MM.1S (cell line): ENCODE data around the gene BEX3.

Source experiments
- DNase-seq: peaks from one replicate; pipeline ENCODE4 v3.0.0-alpha.2; 2015
- H2AFZ ChIP-seq: fragments of 300-600 bp; sonication (generic); 2 replicates; pipeline ENCODE4 v1.6.0; 2016; ENCODE audit warnings: antibody characterized with exemption, low read length
- H3F3A ChIP-seq: fragments of 300-600 bp; sonication (generic); 2 replicates; pipeline ENCODE4 v1.6.1; 2016; ENCODE audit warnings: mild to moderate bottlenecking, antibody characterized with exemption, low read length, moderate library complexity, mixed read lengths; ENCODE audit not compliant: insufficient read depth
- H3K27ac ChIP-seq: fragments of 300-600 bp; sonication (generic); 2 replicates; pipeline ENCODE4 v1.5.1; 2016; ENCODE audit warnings: mild to moderate bottlenecking, low read length
- H3K27me3 ChIP-seq: fragments of 300-600 bp; sonication (generic); replicated peaks from 2 replicates; pipeline ENCODE4 v1.6.0; 2016; ENCODE audit warnings: low read length; ENCODE audit not compliant: insufficient read depth
- H3K36me3 ChIP-seq: fragments of 300-600 bp; sonication (generic); replicated peaks from 2 replicates; pipeline ENCODE4 v1.6.1; 2016; ENCODE audit warnings: mild to moderate bottlenecking, low read length, mixed read lengths; ENCODE audit not compliant: insufficient read depth
- H3K4me1 ChIP-seq: fragments of 300-600 bp; sonication (generic); 2 replicates; pipeline ENCODE4 v1.6.1; 2016; ENCODE audit warnings: low read length, mixed read lengths
- H3K4me2 ChIP-seq: fragments of 300-600 bp; sonication (generic); 2 replicates; pipeline ENCODE4 v1.6.0; 2016; ENCODE audit warnings: low read depth, low read length
- H3K4me3 ChIP-seq: fragments of 300-600 bp; sonication (generic); 2 replicates; pipeline ENCODE4 v1.5.1; 2016; ENCODE audit warnings: low read length, mixed read lengths
- H3K79me2 ChIP-seq: fragments of 300-600 bp; sonication (generic); 2 replicates; pipeline ENCODE4 v1.6.1; 2016; ENCODE audit warnings: mixed run types, low read length, mixed read lengths
- H3K9ac ChIP-seq: fragments of 300-600 bp; sonication (generic); 2 replicates; pipeline ENCODE4 v1.6.1; 2016; ENCODE audit warnings: low read length, mixed read lengths
- H3K9me2 ChIP-seq: fragments of 300-600 bp; sonication (generic); replicated peaks from 2 replicates; pipeline ENCODE4 v1.6.1; 2016; ENCODE audit warnings: mild to moderate bottlenecking, low read length, mixed read lengths; ENCODE audit not compliant: insufficient read depth
- H3K9me3 ChIP-seq: fragments of 300-600 bp; sonication (generic); replicated peaks from 2 replicates; pipeline ENCODE4 v1.6.1; 2016; ENCODE audit warnings: mild to moderate bottlenecking, low read length, mixed read lengths; ENCODE audit not compliant: insufficient read depth
- H4K20me1 ChIP-seq: fragments of 300-600 bp; sonication (generic); 2 replicates; pipeline ENCODE4 v1.6.1; 2016; ENCODE audit warnings: mild to moderate bottlenecking, low read length, moderate library complexity, mixed read lengths; ENCODE audit not compliant: insufficient read depth
- CTCF ChIP-seq: fragments of 300-600 bp; sonication (generic); IDR thresholded peaks from 2 replicates; pipeline ENCODE4 v1.5.1; 2016; ENCODE audit warnings: antibody characterized with exemption, low read length, mixed read lengths
- EZH2 ChIP-seq: fragments of 300-600 bp; sonication (generic); optimal IDR thresholded peaks from 2 replicates; pipeline ENCODE3; 2017; ENCODE audit warnings: low read depth, mild to moderate bottlenecking, antibody characterized with exemption, low read length, mixed read lengths
- EZH2phosphoT487 ChIP-seq: fragments of 300-600 bp; sonication (generic); IDR thresholded peaks from 2 replicates; pipeline ENCODE4 v1.6.1; 2018; ENCODE audit warnings: antibody characterized with exemption, low read length

The BEX3 gene

GRCh38 chrX:103417370-103417769 lies 41.0 kb downstream of the BEX3 start:
- no peak overlapping the region for H3K4me2 ChIP-seq
- no peak overlapping the region for H3K27ac ChIP-seq

GRCh38 chrX:103417933-103418332 lies 41.6 kb downstream of the BEX3 start:
- Histone ChIP-seq H3K9ac (no peak overlapping the region), H3K27ac (no peak overlapping the region), H3K4me2 (no peak overlapping the region), H3K9me3 (no peaks in the 10 kb centered on the region), H3K4me3 (no peak overlapping the region), H2AFZ (no peak overlapping the region), H3K4me1 (no peaks in the 10 kb centered on the region), H3K79me2 (no peaks in the 10 kb centered on the region), H3K27me3 (no peaks in the 10 kb centered on the region), H4K20me1 (no peaks in the 10 kb centered on the region), H3F3A (no peaks in the 10 kb centered on the region), H3K36me3 (no peaks in the 10 kb centered on the region), H3K9me2 (no peaks in the 10 kb centered on the region)
- TF ChIP-seq EZH2 (no peak), CTCF (no peak), EZH2phosphoT487 (no peak)
- DNase-seq: no peak

More at GRCh38 chrX:103417370-103417769, 41.0 kb downstream of the BEX3 start:
- no peaks in the 10 kb centered on the region for H3K79me2 ChIP-seq
- DNase-seq: no peak
- H4K20me1 ChIP-seq: no peaks in the 10 kb centered on the region
- H3K4me1 ChIP-seq: no peaks in the 10 kb centered on the region
- H3K4me3 ChIP-seq: no peak overlapping the region
- H3F3A ChIP-seq: no peaks in the 10 kb centered on the region
- no peaks in the 10 kb centered on the region for H3K9me3 ChIP-seq
- TF ChIP-seq EZH2phosphoT487: no peak
- TF ChIP-seq CTCF: no peak
- TF ChIP-seq EZH2: no peak
- no peak overlapping the region for H3K9ac ChIP-seq
- no peaks in the 10 kb centered on the region for H3K27me3 ChIP-seq
- no peaks in the 10 kb centered on the region for H3K9me2 ChIP-seq
- no peak overlapping the region for H2AFZ ChIP-seq
- H3K36me3 ChIP-seq: no peaks in the 10 kb centered on the region

GRCh38 chrX:103418811-103419340 lies 42.5 kb downstream of the BEX3 start:
- TF ChIP-seq EZH2: no peak
- TF ChIP-seq EZH2phosphoT487: no peak
- TF ChIP-seq CTCF: no peak
- Histone ChIP-seq H3F3A (no peaks in the 10 kb centered on the region), H3K36me3 (no peaks in the 10 kb centered on the region), H3K27ac (no peak overlapping the region), H3K79me2 (no peaks in the 10 kb centered on the region), H3K4me2 (no peak overlapping the region), H3K4me1 (no peaks in the 10 kb centered on the region), H3K27me3 (no peaks in the 10 kb centered on the region), H3K9ac (no peak overlapping the region), H2AFZ (no peak overlapping the region), H4K20me1 (no peaks in the 10 kb centered on the region), H3K9me2 (no peaks in the 10 kb centered on the region), H3K9me3 (no peaks in the 10 kb centered on the region), H3K4me3 (no peak overlapping the region)
- DNase-seq: no peak
